Measurements from ENCODE around the gene PAN2. TPM values are rescaled to one million over a fixed set of nuclear protein-coding genes. Genes with fewer than 3 reads are reported as not detected.
A peak's percentile ranks its signal among the peaks of the same experiment; 100 is the strongest.
"Not testable (repeated sequence)": the region's sequence is repeated elsewhere in the genome, so short reads cannot be mapped to it uniquely, and the experiment has no call there.

The PAN2 gene
- total RNA-seq, 1 experiment from 2014 or later = 24.0 TPM

DNA sequence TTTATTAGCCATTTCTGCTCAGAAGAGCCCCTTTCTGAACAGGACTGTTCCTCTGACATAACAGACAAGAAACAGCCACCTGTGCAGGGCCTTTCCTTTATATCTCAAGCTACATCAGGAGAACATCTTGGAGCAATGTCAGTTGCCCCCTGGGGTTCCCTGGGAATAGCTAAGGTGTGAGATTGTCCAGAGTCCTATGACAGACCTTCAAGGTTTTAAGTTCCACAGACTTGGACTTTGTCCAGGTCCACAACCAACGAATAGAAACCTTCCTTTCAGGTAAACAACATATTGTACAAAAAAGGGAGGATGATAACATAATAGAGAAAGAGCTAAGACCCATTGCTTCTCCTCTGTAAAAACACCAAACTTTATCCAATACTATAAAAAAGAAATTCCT is 7.8 kb upstream of the PAN2 start:
- no peak for DNase-seq (ENCODE audit: low read depth)

DNA sequence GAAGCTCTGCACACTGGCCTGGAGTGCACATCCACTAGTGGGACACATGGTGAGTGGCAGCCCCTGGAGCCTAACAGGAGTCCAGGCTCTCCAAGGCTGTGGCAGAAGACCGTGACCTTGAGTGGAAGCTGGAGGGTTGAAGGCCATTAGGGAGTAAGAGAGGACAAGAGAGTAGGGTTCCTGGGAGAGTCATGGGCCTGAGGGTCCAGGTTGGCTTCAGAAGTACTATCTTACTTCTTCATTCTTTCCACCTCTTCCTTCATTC is 5.3 kb upstream of the PAN2 start:
- no peak for DNase-seq (ENCODE audit: low read depth)

- DNase-seq (ENCODE audit: low read depth) = no peak
Observed at GRCh38 chr12:56338308-56339157, 4.7 kb upstream of the PAN2 start, which contains the start of gene IL23A. Gene IL23A (plus strand): TSS chr12:56338884. CDS start chr12:56339045, 161 bp downstream.

DNA sequence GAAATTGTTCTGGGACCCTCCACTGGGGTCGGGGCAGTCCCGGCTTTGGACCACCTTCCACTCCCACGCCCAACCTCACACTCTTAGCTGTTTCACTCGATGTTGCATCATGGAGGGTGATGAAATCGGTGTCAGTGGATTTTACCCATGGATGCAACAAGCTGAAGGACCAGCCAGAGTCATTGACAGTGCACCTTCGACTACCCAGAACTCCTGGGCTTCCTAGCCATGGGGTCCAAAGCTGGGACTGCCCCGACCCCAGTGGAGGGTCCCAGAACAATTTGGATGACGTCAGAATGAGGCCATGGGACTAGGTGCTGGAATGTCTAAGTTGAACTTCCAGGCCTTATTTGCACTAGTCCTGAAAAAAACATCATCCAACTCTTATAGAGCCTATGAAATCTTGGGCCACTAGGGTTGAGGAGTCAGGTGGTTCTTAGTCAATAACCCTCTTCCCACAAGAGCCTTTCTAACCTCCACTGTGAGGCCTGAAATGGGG is 4.0 kb upstream of the PAN2 start:
- DNase-seq (ENCODE audit: low read depth) = no peak

- no peak for DNase-seq (ENCODE audit: low read depth)
Observed at GRCh38 chr12:56336361-56337167, 2.8 kb upstream of the PAN2 start.

DNA sequence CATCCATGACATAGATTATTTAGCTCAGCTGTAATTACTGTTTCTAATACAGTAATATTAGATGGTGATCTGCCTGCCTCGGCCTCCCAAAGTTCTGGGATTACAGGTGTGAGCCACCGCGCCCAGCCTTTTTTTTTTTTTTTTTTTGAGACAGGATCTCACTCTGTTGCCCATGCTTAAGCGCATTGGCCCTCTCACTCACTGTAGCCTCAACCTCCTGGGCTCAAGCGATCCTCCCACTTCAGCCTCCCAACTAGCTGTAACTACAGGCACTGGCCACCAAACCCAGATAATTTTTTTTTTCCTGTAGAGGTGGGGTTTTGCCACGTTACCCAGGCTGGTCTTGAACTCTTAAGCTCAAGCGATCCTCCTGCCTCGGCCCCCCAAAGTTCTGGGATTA is 1.7 kb upstream of the PAN2 start:
- not testable (repeated sequence) for DNase-seq (ENCODE audit: low read depth)

DNA sequence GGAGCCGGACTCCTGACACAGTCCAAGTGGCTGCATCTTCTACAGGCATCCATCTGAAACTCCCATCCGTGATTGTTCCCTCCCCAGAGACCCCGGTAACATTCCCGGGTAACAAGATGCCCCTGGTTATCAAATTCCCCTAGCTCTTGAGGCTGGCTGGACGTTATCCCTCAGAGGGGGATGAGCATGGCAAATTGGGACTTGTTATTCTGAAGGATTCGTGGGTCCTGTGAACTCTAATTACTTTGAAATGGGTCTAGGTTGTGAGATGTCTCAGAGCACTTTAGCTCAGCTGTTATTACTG is 642 bp upstream of the PAN2 start:
- no peak for DNase-seq (ENCODE audit: low read depth)

- no peak for DNase-seq (ENCODE audit: low read depth)
Observed at GRCh38 chr12:56333197-56333678, 562 bp downstream of the PAN2 start.

DNA sequence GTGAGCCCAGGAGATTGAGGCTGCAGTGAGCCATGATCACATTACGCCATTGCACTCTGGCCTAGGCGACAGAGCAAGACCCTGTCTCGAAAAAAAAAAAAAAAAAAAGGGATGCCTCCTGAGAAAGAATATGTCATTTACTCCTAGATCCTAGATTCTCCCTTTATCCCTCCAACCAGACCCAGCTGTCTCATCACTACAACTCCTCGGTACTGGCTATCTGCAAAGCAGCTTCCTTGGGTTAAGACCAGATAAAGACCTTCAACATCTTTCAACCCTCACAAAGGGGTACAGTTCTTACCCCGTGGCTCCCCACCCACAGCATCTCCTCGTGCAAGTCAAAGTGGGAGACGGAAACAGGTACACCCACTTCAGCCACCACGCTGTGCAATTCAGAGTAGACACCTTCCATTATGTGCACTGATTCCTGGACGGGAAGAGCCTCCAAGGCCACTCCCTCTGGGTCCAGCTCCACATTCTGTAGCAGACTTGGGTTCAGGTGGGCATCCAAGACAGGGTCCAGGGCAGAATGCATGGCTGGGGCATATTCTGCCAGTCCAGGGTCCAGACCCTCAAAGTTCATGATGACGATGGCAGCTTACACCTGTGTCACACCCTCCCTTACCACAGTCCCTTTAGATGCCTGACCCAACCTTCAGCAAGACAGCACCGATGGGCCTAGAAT is 1.1 kb downstream of the PAN2 start:
- no peak for DNase-seq (ENCODE audit: low read depth)

DNA sequence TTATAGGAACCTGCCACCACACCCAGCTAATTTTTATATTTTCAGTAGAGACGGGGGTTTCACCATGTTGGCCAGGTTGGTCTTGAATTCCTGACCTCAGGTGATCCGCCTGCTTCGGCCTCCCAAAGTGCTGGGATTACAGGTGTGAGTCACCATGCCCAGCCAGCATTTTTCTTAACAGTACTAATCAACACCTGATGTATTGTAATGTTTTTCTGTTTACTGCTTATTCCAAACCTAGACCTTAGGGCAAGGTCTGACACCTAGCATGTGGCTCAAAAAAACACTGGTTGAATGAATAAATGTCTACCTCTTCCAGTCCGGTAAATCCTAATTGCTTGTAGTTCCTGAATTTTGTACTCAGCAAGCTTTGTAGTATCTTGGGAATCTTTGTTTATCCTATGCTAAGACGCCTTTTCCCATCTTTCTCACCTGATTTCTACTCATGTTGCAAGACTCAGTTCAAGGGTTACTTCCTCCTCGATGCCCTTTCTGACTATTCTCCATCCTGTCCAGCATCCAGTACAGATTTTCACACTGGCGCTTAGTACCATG is 2.8 kb downstream of the PAN2 start:
- no peak for DNase-seq (ENCODE audit: low read depth)

DNA sequence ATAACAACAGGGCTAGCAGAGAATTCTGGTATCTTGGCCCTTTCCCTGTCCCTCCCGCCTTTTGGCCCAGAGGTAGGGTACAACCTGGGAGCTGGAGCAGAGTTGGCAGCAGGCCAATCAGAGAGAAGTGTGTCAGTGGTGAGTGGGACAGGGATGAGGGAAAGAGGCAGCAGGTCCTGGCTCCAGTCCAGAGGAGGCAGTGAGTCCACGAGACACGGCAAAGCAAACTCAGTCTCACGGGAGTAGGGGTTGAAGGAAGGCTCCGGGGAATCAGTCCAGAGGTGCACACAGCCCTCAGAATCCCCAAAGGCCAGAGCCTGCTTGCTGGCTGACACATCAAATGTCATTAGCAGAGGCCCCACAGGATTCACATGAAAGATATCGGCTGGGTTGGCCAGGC is 7.3 kb downstream of the PAN2 start:
- DNase-seq (ENCODE audit: low read depth) = no peak

GRCh38 chr12:56326126-56326525 is 7.7 kb downstream of the PAN2 start:
- no peak for DNase-seq (ENCODE audit: low read depth)

DNA sequence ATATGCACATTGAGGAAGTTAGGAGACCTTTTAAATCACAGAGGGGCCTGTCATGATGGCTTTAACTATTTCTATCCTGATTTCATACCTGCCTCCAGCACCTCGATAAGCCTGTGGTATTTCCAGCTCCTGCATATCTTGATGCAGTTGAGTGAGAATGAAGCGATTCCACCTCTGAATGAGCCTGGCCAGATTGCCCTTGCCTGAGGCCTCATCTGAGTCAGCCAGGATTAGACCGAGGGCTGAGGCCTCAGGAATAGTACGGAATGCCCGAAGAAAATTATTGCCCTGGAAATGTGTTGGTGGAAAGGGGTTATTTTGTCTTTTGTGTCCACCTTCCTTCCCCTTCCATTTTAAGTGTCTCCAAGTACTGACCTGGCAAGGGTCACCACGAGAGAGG is 9.6 kb downstream of the PAN2 start:
- DNase-seq (ENCODE audit: low read depth) = no peak

DNA sequence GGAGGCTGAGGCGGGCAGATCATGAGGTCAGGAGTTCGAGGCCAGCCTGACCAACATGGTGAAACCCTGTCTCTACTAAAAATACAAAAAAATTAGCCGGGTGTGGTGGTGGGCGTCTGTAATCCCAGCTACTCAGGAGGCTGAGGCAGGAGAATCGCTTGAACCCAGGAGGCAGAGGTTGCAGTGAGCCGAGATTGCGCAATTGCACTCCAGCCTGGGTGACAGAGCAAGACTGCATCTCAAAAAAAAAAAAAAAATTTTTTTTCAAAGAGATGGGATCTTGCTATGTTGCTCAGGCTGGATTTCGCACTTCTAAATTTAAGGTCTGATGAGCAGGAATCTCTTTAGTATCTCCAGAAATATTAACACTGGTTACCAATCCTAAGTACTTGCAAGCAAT is 12.2 kb downstream of the PAN2 start:
- not testable (repeated sequence) for DNase-seq (ENCODE audit: low read depth)

DNA sequence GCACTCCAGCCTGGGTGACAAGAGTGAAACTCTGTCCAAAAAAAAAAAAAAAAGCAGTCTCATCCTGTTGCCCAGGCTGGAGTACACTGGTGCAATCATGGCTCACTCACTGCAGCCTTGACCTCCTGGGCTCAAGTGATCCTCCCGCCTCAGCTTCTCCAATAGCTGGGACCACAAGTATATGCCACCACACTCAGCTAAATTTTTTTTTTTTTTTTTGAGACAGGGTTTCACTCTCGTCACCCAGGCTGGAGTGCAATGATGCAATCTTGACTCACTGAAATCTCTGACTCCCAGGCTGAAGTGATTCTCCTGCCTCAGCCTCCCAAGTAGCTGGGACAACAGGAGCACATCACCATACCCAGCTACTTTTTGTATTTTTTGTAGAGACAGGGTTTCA is 12.8 kb downstream of the PAN2 start:
- peak; percentile 6 for DNase-seq (ENCODE audit: low read depth)

DNA sequence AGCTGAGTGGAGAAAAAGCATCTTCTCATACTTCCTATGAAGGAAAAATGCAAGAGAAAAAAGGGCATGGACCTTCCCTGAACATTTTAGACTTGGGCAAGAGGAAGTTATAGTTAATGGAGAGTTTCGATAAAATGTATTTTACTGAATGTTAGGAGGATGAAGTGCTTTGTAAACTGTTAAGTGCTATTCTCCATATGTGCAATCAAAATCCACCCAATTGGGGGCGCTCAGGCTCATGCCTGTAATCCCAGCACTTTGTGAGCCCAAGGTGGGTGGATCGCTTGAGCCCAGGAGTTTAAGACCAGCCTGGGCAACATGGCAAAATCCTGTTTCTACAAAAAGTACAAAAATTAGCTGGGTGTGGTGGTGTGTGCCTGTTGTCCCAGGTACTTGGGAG is 16.1 kb downstream of the PAN2 start:
- DNase-seq (ENCODE audit: low read depth) = no peak

GRCh38 chr12:56315622-56316473 is 18.0 kb downstream of the PAN2 start, which contains the start of gene CNPY2:
Gene CNPY2 (minus strand): TSS chr12:56315988. CDS start chr12:56315217, 771 bp downstream.
- peak; percentile 95 for DNase-seq (ENCODE audit: low read depth)

DNA sequence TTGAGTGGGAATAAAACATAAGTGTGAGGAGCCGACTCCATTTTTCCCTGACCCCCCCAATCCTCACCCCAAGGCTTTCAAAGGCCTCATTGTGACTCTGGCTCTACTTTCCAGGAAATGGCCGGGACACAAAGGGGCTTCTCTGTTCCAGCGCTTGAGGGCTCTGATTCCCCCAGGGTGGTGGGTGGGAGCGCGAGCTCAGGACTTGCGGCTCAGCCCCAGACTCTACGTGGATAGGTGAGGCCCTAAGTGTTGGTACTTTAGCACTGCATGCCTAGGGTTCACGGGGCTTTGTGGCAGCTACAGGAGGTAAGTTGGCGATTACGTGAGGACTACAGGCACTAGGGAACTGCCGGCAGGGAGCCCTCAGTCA is 18.6 kb downstream of the PAN2 start:
- peak; percentile 12 for DNase-seq (ENCODE audit: low read depth)

- DNase-seq (ENCODE audit: low read depth) = no peak
Observed at GRCh38 chr12:56311003-56311402, 22.8 kb downstream of the PAN2 start.

DNA sequence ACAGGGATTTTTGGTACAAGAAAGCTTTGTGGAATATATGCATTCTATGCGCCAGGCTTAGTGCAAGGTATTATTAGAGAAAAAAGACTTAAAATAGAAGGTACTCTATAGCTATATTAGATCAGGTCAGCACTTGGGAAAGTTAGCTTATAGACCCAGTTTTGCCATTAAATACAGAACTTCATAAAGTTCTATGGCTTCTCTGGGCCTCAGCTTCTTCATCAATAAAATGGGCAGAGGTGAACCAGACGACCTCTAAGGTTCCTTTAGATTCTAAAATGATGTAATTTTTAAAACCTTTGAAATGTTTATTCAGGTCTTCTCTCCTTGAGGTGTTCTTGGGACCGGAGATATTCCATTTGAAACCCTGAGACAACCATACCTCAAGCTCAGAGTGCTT is 25.1 kb downstream of the PAN2 start:
- no peak for DNase-seq (ENCODE audit: low read depth)

Data from RPMI7951 (cell line).